IPS DF 6.9 (cell line): ENCODE results near the gene EXOC4.
A peak's percentile ranks its signal among the peaks of the same experiment; 100 is the strongest.

Experiments used
- DNase-seq: peaks from one replicate; pipeline ENCODE4 v3.0.0-alpha.2; 2013; ENCODE audit warnings: low read depth, low spot score
- H3K27ac ChIP-seq: one replicate; pipeline ENCODE4 v1.5.1; 2013; ENCODE audit warnings: low read length, control low read depth
- H3K27me3 ChIP-seq: 2 replicates; pipeline ENCODE4 v1.6.1; 2013; ENCODE audit warnings: mild to moderate bottlenecking, low read length; ENCODE audit not compliant: control insufficient read depth, insufficient read depth
- H3K36me3 ChIP-seq: 2 replicates; pipeline ENCODE4 v1.6.1; 2013; ENCODE audit warnings: low read length; ENCODE audit not compliant: control insufficient read depth, insufficient read depth
- H3K4me1 ChIP-seq: 2 replicates; pipeline ENCODE4 v1.6.1; 2013; ENCODE audit warnings: low read length; ENCODE audit not compliant: control insufficient read depth, insufficient read depth
- H3K4me3 ChIP-seq: 2 replicates; pipeline ENCODE4 v1.5.1; 2013; ENCODE audit warnings: mild to moderate bottlenecking, low read length
- H3K9me3 ChIP-seq: 2 replicates; pipeline ENCODE4 v1.6.1; 2013; ENCODE audit warnings: low read length, inconsistent platforms; ENCODE audit not compliant: control insufficient read depth, insufficient read depth
- WGBS: extraction: QIAGEN DNeasy Blood & Tissue Kit; methylation state at CpG from one replicate; pipeline ENCODE4 v1.1.7; 2013; ENCODE audit warnings: mixed read lengths, missing lambda C conversion rate; ENCODE audit not compliant: insufficient read length, insufficient coverage; 5-methylcytosine and 5-hydroxymethylcytosine counted together

Gene EXOC4

GRCh38 chr7:133240302-133240701, 12.6 kb upstream of the EXOC4 start:
- no peaks in the 10 kb centered on the region for H3K9me3 ChIP-seq
- H3K27ac ChIP-seq = no peak overlapping the region
- no peak for DNase-seq
- no peaks in the 10 kb centered on the region for H3K36me3 ChIP-seq
- no peak overlapping the region for H3K4me3 ChIP-seq
- no peaks in the 10 kb centered on the region for H3K27me3 ChIP-seq
- no CpG with 5 or more reads among the region's 3 CpGs for WGBS
- H3K4me1 ChIP-seq = no peaks in the 10 kb centered on the region

- WGBS = no CpG with 5 or more reads among the region's 2 CpGs
Observed at GRCh38 chr7:133246558-133246957, 6.3 kb upstream of the EXOC4 start.

GRCh38 chr7:133248901-133249300, 4.0 kb upstream of the EXOC4 start:
- no peaks in the 10 kb centered on the region for H3K4me1 ChIP-seq
- no peaks in the 10 kb centered on the region for H3K9me3 ChIP-seq
- no peak overlapping the region for H3K27ac ChIP-seq
- no peaks in the 10 kb centered on the region for H3K36me3 ChIP-seq
- H3K4me3 ChIP-seq = no peak overlapping the region
- H3K27me3 ChIP-seq = no peaks in the 10 kb centered on the region
- WGBS = no CpG with 5 or more reads among the region's 2 CpGs
- no peak for DNase-seq

More at GRCh38 chr7:133246558-133246957, 6.3 kb upstream of the EXOC4 start:
- no peaks in the 10 kb centered on the region for H3K36me3 ChIP-seq
- no peaks in the 10 kb centered on the region for H3K27me3 ChIP-seq
- no peaks in the 10 kb centered on the region for H3K4me1 ChIP-seq
- DNase-seq = no peak
- H3K4me3 ChIP-seq = no peak overlapping the region
- no peak overlapping the region for H3K27ac ChIP-seq
- no peaks in the 10 kb centered on the region for H3K9me3 ChIP-seq

DNA sequence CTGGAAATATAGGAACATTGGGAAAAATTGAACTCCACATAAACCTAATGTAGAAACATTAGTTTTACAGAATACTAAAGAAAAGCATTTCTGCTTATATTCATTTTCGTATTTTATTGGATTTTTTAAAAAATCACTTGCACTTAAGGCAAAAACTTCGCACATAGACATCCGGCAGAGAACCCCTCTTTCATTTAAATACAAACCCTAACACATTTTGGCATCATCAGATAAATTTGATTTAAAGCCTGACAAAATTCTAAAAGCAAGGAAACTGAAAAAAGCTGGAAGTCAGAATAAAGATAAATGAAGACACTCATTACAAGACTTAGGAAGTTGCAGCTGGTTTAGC, 396 bp upstream of the EXOC4 start:
- DNase-seq = no peak
- Histone ChIP-seq H3K4me3 (no peak overlapping the region), H3K36me3 (no peaks in the 10 kb centered on the region), H3K9me3 (no peaks in the 10 kb centered on the region), H3K27ac (no peak overlapping the region), H3K27me3 (no peaks in the 10 kb centered on the region), H3K4me1 (no peaks in the 10 kb centered on the region)
- no CpG with 5 or more reads among the region's 3 CpGs for WGBS

DNA sequence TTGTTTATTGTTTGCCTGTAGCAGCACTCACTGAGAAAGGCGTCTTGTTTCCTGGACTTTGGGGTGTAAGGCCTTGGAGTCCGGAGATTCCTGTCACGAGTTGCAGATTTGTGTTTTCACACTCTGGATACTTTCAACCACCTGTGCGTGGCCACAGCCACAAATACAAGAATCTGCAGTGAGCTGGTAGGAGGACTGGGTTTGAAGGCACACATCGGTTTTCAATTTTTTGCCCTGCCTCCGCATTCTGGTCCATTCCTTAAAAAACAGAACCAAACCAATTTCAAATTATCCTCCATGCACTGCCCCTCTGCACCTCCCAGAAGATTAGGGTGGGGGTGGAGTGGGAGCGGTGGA, 619 bp downstream of the EXOC4 start:
- Histone ChIP-seq H3K27ac (no peak overlapping the region), H3K27me3 (no peaks in the 10 kb centered on the region), H3K36me3 (no peaks in the 10 kb centered on the region), H3K9me3 (no peaks in the 10 kb centered on the region), H3K4me1 (no peaks in the 10 kb centered on the region), H3K4me3 (peak overlapping the region; percentile 89; the same call in 1 of the 2 replicates)
- no peak for DNase-seq
- no CpG with 5 or more reads among the region's 7 CpGs for WGBS

GRCh38 chr7:133255486-133255885, 2.6 kb downstream of the EXOC4 start:
- H3K4me3 ChIP-seq = no peak overlapping the region
- WGBS = no CpG with 5 or more reads among the region's 2 CpGs
- no peaks in the 10 kb centered on the region for H3K4me1 ChIP-seq
- no peaks in the 10 kb centered on the region for H3K9me3 ChIP-seq
- no peaks in the 10 kb centered on the region for H3K27me3 ChIP-seq
- no peaks in the 10 kb centered on the region for H3K36me3 ChIP-seq
- DNase-seq = no peak
- no peak overlapping the region for H3K27ac ChIP-seq

DNA sequence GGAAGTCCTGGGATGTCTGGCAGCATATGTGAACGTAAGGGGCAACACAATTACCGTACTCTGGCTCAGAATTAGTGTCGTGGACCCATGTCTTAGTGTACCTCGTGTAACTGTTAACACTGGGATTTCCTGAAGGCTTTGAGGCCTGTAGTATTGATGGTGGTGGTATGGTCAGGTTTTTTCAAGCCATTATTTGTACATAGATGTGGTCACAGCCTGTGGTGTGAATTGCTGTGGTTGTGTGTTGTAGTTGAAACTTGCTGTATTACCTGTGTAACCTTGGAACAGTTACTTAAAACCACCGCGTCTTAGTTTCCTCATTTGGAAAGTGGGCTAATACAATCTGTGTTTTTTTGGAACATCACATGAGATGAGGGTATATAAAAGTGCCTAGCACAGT, 5.3 kb downstream of the EXOC4 start:
- H3K4me1 ChIP-seq = no peaks in the 10 kb centered on the region
- H3K36me3 ChIP-seq = no peaks in the 10 kb centered on the region
- no peak overlapping the region for H3K27ac ChIP-seq
- DNase-seq = no peak
- H3K9me3 ChIP-seq = no peaks in the 10 kb centered on the region
- no peaks in the 10 kb centered on the region for H3K27me3 ChIP-seq
- WGBS = no CpG with 5 or more reads among the region's 6 CpGs
- H3K4me3 ChIP-seq = no peak overlapping the region

DNA sequence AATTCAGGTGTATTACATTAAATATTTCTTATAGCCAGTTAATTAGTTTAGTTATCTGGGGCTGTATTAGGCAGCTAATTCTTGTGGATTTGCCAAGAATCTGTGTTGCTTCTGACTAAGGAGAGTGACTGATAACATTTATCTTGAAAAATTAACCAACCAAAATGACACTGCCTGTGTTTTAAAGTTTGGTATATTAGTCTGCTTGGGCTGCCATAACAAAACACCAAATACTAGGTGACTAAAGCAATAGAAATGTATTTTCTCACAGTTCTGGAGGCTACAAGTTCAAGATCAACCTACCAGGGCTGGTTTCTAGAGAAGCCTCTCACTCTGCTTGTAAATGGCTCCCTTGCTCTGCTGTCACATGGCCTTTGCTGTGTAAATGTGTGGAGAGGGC, 12.9 kb downstream of the EXOC4 start:
- H3K27ac ChIP-seq = no peak overlapping the region
- DNase-seq = no peak
- no peak overlapping the region for H3K4me3 ChIP-seq
- H3K9me3 ChIP-seq = no peaks in the 10 kb centered on the region
- H3K36me3 ChIP-seq = no peaks in the 10 kb centered on the region
- no peaks in the 10 kb centered on the region for H3K27me3 ChIP-seq
- no peaks in the 10 kb centered on the region for H3K4me1 ChIP-seq

DNA sequence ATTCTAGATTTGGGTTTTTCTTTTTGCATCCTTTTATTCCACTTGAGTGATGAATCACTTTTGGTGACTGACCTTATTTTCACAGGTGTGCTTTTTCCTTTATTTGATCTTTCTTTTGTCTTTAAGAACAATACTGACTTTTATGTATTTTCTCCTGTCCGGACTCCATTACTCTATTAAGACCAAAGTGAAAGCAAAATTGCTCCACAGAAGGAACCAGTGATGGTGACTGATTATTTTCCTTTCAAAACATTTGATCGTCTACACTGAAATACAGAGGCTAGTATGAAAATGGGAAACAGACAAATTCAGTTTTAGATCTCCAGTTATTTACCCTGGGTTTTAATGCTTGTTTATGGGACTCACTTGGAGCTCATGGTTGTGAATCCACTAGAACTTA, 15.5 kb downstream of the EXOC4 start:
- Histone ChIP-seq H3K9me3 (no peaks in the 10 kb centered on the region), H3K27me3 (no peaks in the 10 kb centered on the region), H3K4me3 (no peak overlapping the region), H3K27ac (no peak overlapping the region), H3K36me3 (no peaks in the 10 kb centered on the region), H3K4me1 (no peaks in the 10 kb centered on the region)
- no peak for DNase-seq
- WGBS = no CpG with 5 or more reads among the region's 2 CpGs

- Histone ChIP-seq H3K27ac (no peak overlapping the region), H3K4me3 (no peak overlapping the region), H3K36me3 (peaks cover 4% of the 10 kb centered on the region; the same call in 1 of the 2 replicates), H3K27me3 (no peaks in the 10 kb centered on the region; the same call in 1 of the 2 replicates), H3K9me3 (no peaks in the 10 kb centered on the region), H3K4me1 (no peaks in the 10 kb centered on the region)
- DNase-seq = no peak
- no CpG with 5 or more reads among the region's 2 CpGs for WGBS
Observed at GRCh38 chr7:133272336-133272735, 19.5 kb downstream of the EXOC4 start.

DNA sequence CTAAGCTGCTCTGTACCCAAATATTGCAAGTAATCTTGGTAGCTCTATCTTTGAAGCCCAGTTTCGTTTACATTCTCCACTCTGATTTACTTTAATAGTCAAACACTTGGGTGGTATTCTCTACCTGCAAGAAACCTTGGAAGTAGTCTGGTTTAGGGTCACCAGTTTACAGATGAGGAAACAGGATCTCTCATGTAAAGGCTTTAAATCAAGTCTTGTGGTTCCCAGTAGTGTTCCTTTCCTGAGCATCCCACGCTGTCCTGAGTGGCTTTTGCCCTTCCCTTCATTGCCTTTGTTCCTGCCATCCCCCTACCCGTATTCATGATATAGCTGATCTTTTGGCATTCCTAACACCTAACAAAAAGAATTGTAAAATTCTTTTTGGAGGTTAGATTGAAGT, 20.3 kb downstream of the EXOC4 start:
- Histone ChIP-seq H3K4me1 (no peaks in the 10 kb centered on the region), H3K9me3 (no peaks in the 10 kb centered on the region), H3K36me3 (peaks cover 4% of the 10 kb centered on the region; the same call in 1 of the 2 replicates), H3K27ac (no peak overlapping the region), H3K4me3 (no peak overlapping the region), H3K27me3 (no peaks in the 10 kb centered on the region; the same call in 1 of the 2 replicates)
- no peak for DNase-seq
- no CpG with 5 or more reads among the region's 3 CpGs for WGBS
